Measurements from ENCODE around the gene OPRD1. TPM values are rescaled to one million over a fixed set of nuclear protein-coding genes. Genes with fewer than 3 reads are reported as not detected.

Gene OPRD1
- total RNA-seq, 4 donors from 2014 or later: 0.24 TPM; not detected in 3

- DNase-seq: no peak
- Histone ChIP-seq H3K36me3 (no peaks in the 10 kb centered on the region), H3K9me3 (no peaks in the 10 kb centered on the region), H3K4me3 (replicated peaks in 1 of 3) (no peak overlapping the region), H3K27ac (no peak overlapping the region), H3K27me3 (no peaks in the 10 kb centered on the region), H3K4me1 (no peaks in the 10 kb centered on the region)
- TF ChIP-seq CTCF (IDR thresholded peaks at IDR 0.05) (no peak), POLR2A (IDR thresholded peaks at IDR 0.05) (no peak)
- intact Hi-C loops (cut with DNase I): no loop called here
- 86 to 91% methylated on average over 4 of the region's 4 CpGs for WGBS, 2 donors
These were observed 4.0 kb upstream of the OPRD1 start for GRCh38 chr1:28807986-28808385.

- intact Hi-C loops (cut with DNase I): no loop called here
- no peak for DNase-seq
- Histone ChIP-seq H3K27me3 (no peaks in the 10 kb centered on the region), H3K9me3 (no peaks in the 10 kb centered on the region), H3K4me1 (no peaks in the 10 kb centered on the region), H3K27ac (no peak overlapping the region), H3K36me3 (no peaks in the 10 kb centered on the region), H3K4me3 (replicated peaks in 1 of 3) (no peak overlapping the region)
- no peak for TF ChIP-seq CTCF (IDR thresholded peaks at IDR 0.05)
- no peak for TF ChIP-seq POLR2A (IDR thresholded peaks at IDR 0.05)
- 71 to 72% methylated on average over 9 of the region's 9 CpGs for WGBS, 2 donors
These were observed 603 bp upstream of the OPRD1 start for GRCh38 chr1:28811369-28811765.

- no peak for TF ChIP-seq CTCF (IDR thresholded peaks at IDR 0.05)
- no peak for TF ChIP-seq POLR2A (IDR thresholded peaks at IDR 0.05)
- Histone ChIP-seq H3K27me3 (no peaks in the 10 kb centered on the region), H3K27ac (no peak overlapping the region), H3K4me3 (replicated peaks in 1 of 3) (no peak overlapping the region), H3K9me3 (no peaks in the 10 kb centered on the region), H3K36me3 (no peaks in the 10 kb centered on the region), H3K4me1 (no peaks in the 10 kb centered on the region)
- intact Hi-C loops (cut with DNase I): no loop called here
- WGBS, 2 donors: 24 to 31% methylated on average over 24 to 26 of the region's 34 CpGs
- no peak for DNase-seq
These were observed 899 bp downstream of the OPRD1 start for GRCh38 chr1:28812669-28813468.

- WGBS, 2 donors: 84 to 88% methylated on average over 15 of the region's 15 CpGs
- Histone ChIP-seq H3K4me3 (replicated peaks in 1 of 3) (no peak overlapping the region), H3K36me3 (no peaks in the 10 kb centered on the region), H3K27ac (no peak overlapping the region), H3K27me3 (no peaks in the 10 kb centered on the region), H3K9me3 (no peaks in the 10 kb centered on the region), H3K4me1 (no peaks in the 10 kb centered on the region)
- DNase-seq: no peak
- intact Hi-C loops (cut with DNase I): no loop called here
- no peak for TF ChIP-seq CTCF (IDR thresholded peaks at IDR 0.05)
These were observed 2.0 kb downstream of the OPRD1 start for GRCh38 chr1:28813931-28814465.

- WGBS, 2 donors: 33 to 40% methylated on average over 11 of the region's 12 CpGs
- no peaks in the 10 kb centered on the region for H3K9me3 ChIP-seq
- H3K4me3 ChIP-seq (replicated peaks in 1 of 3): no peak overlapping the region
- H3K27me3 ChIP-seq: no peaks in the 10 kb centered on the region
- no peak for DNase-seq
- no peak overlapping the region for H3K27ac ChIP-seq
- TF ChIP-seq CTCF (IDR thresholded peaks at IDR 0.05): no peak
- no peaks in the 10 kb centered on the region for H3K36me3 ChIP-seq
- intact Hi-C loops (cut with DNase I): no loop called here
- H3K4me1 ChIP-seq: no peaks in the 10 kb centered on the region
These were observed 3.7 kb downstream of the OPRD1 start for GRCh38 chr1:28815533-28816185.
